Naive thymus-derived CD4-positive, alpha-beta T cell (primary cell): ENCODE results near the gene TH. TPM values are rescaled to one million over a fixed set of nuclear protein-coding genes. Genes with fewer than 3 reads are reported as not detected.

Experiments
- ATAC-seq: fragments of 150-1000 bp; cut with Tn5 transposase; 2 replicates; pipeline ENCODE4 v1.10.0; 2021; ENCODE audit warnings: mild to moderate bottlenecking, moderate library complexity
- CTCF ChIA-PET: fragments of 350-600 bp; sonication (Branson Sonifier 250); formaldehyde crosslinking; loops from one replicate; lab custom pipeline; 2021; ENCODE audit warnings: antibody characterized with exemption; lab: Charles Lee
- POLR2A ChIA-PET: fragments of 350-600 bp; sonication (Branson Sonifier 250); formaldehyde crosslinking; loops from one replicate; lab custom pipeline; 2021; ENCODE audit warnings: antibody characterized with exemption, inconsistent platforms; lab: Charles Lee
- DNase-seq, 9 donors: peaks; one replicate each; pipeline versions ENCODE4 v3.0.0 to v3.0.0-alpha.2; 2020 to 2022; ENCODE audit warnings: mixed read lengths in 1 of 9
- H3K27ac ChIP-seq: one replicate; pipeline ENCODE4 v1.7.0; 2013; ENCODE audit warnings: mild to moderate bottlenecking, low read depth, low read length, moderate library complexity
- H3K27me3 ChIP-seq, 2 donors: one replicate each; pipeline ENCODE4 v1.7.0; 2013; ENCODE audit warnings: low read length in 2 of 2, mild to moderate bottlenecking in 2 of 2, moderate library complexity in 2 of 2; ENCODE audit not compliant: control insufficient read depth in 2 of 2, insufficient read depth in 2 of 2
- H3K36me3 ChIP-seq, 3 experiments: 1 replicate in 2 of 3; 2 replicates in 1 of 3; pipeline ENCODE4 v1.7.0; 2013; ENCODE audit warnings: low read length in 3 of 3, mild to moderate bottlenecking in 3 of 3, moderate library complexity in 1 of 3; ENCODE audit not compliant: insufficient read depth in 3 of 3, control insufficient read depth in 2 of 3
- H3K4me1 ChIP-seq, 2 donors: one replicate each; pipeline ENCODE4 v1.7.0; 2013; ENCODE audit warnings: low read length in 2 of 2, mild to moderate bottlenecking in 2 of 2, moderate library complexity in 1 of 2; ENCODE audit not compliant: control insufficient read depth in 2 of 2, insufficient read depth in 2 of 2
- H3K4me3 ChIP-seq: 2 replicates; pipeline ENCODE4 v1.7.0; 2013; ENCODE audit warnings: mild to moderate bottlenecking, low read length
- H3K9me3 ChIP-seq, 3 experiments: 1 replicate in 2 of 3; 2 replicates in 1 of 3; pipeline ENCODE4 v1.7.0; 2013; ENCODE audit warnings: low read length in 3 of 3; ENCODE audit not compliant: control insufficient read depth in 2 of 3
- H3K27ac Mint-ChIP-seq, 9 donors: one replicate each; pipeline ENCODE4 v1.8.0; 2020 to 2022; ENCODE audit warnings: mixed read lengths in 9 of 9, mild to moderate bottlenecking in 8 of 9, moderate library complexity in 5 of 9, inconsistent platforms in 2 of 9
- H3K27me3 Mint-ChIP-seq, 5 donors: one replicate each; pipeline ENCODE4 v1.8.0; 2021 to 2022; ENCODE audit warnings: mixed read lengths in 5 of 5, mild to moderate bottlenecking in 1 of 5
- H3K36me3 Mint-ChIP-seq, 5 donors: one replicate each; pipeline ENCODE4 v1.8.0; 2020 to 2022; ENCODE audit warnings: mixed read lengths in 5 of 5, mild to moderate bottlenecking in 3 of 5, inconsistent platforms in 1 of 5
- H3K4me1 Mint-ChIP-seq, 7 donors: one replicate each; pipeline ENCODE4 v1.8.0; 2020 to 2022; ENCODE audit warnings: mixed read lengths in 7 of 7, mild to moderate bottlenecking in 3 of 7, inconsistent platforms in 1 of 7
- H3K4me3 Mint-ChIP-seq, 10 donors: one replicate each; pipeline ENCODE4 v1.8.0; 2020 to 2022; ENCODE audit warnings: mild to moderate bottlenecking in 10 of 10, mixed read lengths in 10 of 10, moderate library complexity in 6 of 10, inconsistent platforms in 2 of 10
- H3K9me3 Mint-ChIP-seq, 11 donors: one replicate each; pipeline ENCODE4 v1.8.0; 2020 to 2022; ENCODE audit warnings: mixed read lengths in 11 of 11, mild to moderate bottlenecking in 4 of 11, inconsistent platforms in 1 of 11, moderate library complexity in 1 of 11
- intact Hi-C, 2 donors: fragments of 100-400 bp; cut with micrococcal nuclease; formaldehyde crosslinking; loops; one replicate each; pipeline ENCODE4 v1.15.1; 2023
- polyA plus RNA-seq, 2 donors: library from polyadenylated mRNA; unstranded; fragments of 300-500 nt; fragmentation: Illumina TruSeq; gene quantifications; one replicate each; pipeline ENCODE4 v1.2.3, GENCODE V29; 2021
- total RNA-seq, 6 experiments: library from RNA in 5 of 6; stranded (reverse) in 5 of 6; gene quantifications; 1 replicate in 5 of 6; 2 replicates in 1 of 6; pipeline ENCODE4 v1.2.3 and lab custom pipeline; 2021 to 2026

Gene TH
- total and polyA plus RNA-seq, 7 experiments from 2014 or later, result not detected

DNA sequence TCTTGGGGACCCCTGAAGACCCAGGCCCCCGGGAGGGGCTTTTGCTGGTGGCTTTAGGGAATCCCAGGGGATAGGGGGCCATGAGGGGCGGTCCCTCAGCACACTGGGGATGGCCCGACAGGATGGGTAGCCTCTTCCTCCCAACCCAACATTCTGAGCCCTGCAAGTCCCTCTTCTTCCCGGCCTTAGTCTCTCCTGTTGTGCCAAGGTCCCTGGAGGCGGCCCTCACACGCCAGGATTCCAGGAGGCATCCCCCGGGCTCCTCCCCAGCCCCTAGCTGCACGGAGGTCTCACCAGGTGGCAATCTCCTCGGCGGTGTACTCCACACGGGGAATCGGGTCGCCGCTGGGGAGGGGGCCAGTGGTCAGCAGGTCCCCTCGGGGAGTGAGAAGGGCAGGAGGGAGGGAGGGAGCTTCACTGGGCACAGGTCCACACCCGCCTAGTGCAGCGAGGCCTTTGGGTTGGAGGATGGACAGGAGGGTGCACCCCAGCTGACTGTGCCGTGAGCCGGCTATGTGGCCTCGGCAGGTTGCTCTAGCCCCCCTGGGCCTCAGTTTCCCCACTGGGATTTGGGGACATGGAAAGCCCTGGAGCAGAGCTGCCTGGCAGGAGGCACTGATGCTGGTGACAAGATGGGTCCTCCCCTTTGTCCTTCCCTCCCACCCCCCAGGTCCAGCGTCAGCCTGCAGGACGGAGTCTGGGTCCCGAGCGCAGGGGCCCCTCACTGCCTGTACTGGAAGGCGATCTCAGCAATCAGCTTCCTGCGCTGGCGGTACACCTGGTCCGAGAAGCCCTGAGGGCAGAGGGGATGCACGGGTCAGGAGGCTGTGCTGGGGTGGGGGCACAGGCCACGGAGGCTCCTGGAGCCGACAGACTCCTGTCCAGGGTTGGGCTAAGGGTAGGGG, 4.2 kb downstream of the TH start:
- CTCF ChIA-PET, result interaction anchor here (2.0 kb wide), 1 partner anchor 253 kb away, joined by 15 read pairs; no protein-coding TSS in a partner anchor
- POLR2A ChIA-PET, result no interaction called here
- no peak for DNase-seq
- no peaks in the 10 kb centered on the region for H3K36me3 Mint-ChIP-seq
- H3K36me3 ChIP-seq, result no peaks in the 10 kb centered on the region
- no peaks in the 10 kb centered on the region for H3K9me3 Mint-ChIP-seq
- H3K27me3 ChIP-seq, result no peaks in the 10 kb centered on the region
- H3K27ac ChIP-seq, result no peak overlapping the region
- no peaks in the 10 kb centered on the region for H3K4me1 ChIP-seq
- H3K27ac Mint-ChIP-seq, result peak overlapping the region in 1 of 9 donors; percentile 36
- no peak for ATAC-seq
- no peak overlapping the region for H3K4me3 Mint-ChIP-seq
- no peaks in the 10 kb centered on the region for H3K4me1 Mint-ChIP-seq
- H3K4me3 ChIP-seq, result no peak overlapping the region
- no peaks in the 10 kb centered on the region for H3K9me3 ChIP-seq
- H3K27me3 Mint-ChIP-seq, result peaks cover 0 to 8% (median 0%) of the 10 kb centered on the region in 5 donors
- intact Hi-C loops, result no loop called here

DNA sequence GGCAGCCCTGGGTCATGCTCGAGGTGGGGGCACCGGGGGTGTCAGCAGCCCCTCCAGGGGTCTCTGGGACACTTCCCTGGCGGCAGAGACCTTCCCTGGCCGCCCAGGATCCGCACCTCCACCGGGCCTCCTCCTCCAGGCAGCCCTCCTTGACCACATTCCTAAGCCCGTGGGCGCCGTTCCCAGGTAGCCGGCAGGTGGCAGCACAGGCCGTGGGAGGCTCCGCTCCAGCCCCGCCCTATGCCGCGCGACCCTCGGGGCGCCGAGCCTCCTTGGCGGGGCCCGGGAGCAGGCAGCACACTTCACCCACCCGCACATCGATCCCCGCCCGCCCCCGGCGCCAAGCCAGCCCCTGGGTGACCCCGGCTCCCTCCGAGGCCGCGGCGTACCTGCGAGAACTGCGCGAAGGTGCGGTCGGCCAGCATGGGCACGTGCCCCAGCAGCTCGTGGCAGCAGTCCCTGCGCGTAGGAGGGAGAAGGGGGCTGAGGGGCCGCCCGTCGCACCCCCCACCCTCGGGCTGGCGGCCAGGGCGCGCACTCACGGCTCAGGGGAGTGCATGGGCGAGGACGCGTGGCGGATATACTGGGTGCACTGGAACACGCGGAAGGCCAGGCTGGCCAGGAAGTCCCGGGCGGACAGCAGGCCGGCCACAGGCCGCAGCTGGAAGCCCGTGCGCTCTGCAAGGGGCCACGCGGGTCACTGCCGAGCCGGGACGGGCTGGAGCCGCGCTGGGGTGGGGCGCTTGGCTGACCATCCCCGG, 5.3 kb downstream of the TH start:
- CTCF ChIA-PET, result interaction anchor here (1.4 to 2.0 kb wide), 3 partner anchors 140 to 254 kb away, joined by 3 to 15 read pairs (median 9); no protein-coding TSS in a partner anchor
- no peak overlapping the region for H3K27ac Mint-ChIP-seq
- H3K27ac ChIP-seq, result no peak overlapping the region
- H3K4me1 ChIP-seq, result no peaks in the 10 kb centered on the region
- H3K4me3 Mint-ChIP-seq, result peak overlapping the region in 1 of 10 donors; percentile 19
- no peaks in the 10 kb centered on the region for H3K36me3 Mint-ChIP-seq
- H3K36me3 ChIP-seq, result no peaks in the 10 kb centered on the region
- no peak overlapping the region for H3K4me3 ChIP-seq
- POLR2A ChIA-PET, result no interaction called here
- H3K9me3 Mint-ChIP-seq, result no peaks in the 10 kb centered on the region
- H3K4me1 Mint-ChIP-seq, result no peaks in the 10 kb centered on the region
- peaks cover 0 to 8% (median 0%) of the 10 kb centered on the region in 5 donors for H3K27me3 Mint-ChIP-seq
- DNase-seq (peak in 7 of 9 donors; percentile 34 to 45 (median 38)), ATAC-seq (peak; percentile 59)
- H3K9me3 ChIP-seq, result no peaks in the 10 kb centered on the region
- intact Hi-C loops, result loop anchor here in 1 of 2 donors (1.0 kb wide), 2 partner anchors 133 to 254 kb away; no protein-coding TSS in a partner anchor
- no peaks in the 10 kb centered on the region for H3K27me3 ChIP-seq

DNA sequence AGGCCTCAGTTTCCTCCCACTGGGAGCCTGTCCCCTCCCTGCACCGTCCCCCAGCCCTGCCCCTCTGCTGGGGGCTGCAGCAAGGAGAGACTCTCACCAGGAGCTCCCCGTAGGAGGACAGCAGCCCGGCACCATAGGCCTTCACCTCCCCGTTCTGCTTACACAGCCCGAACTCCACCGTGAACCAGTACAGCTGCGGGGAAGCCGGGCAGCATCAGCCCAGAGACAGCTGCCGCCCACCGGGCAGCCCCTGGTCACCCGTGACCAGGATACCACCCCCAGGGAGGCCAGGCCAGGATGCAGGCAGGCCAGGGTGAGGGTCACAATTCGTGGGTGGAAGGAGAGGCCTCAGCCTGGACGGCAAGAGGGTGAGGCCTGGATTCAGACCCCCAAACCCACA, 6.0 kb downstream of the TH start:
- intact Hi-C loops, result no loop called here
- Mint-ChIP-seq H3K9me3 (no peaks in the 10 kb centered on the region), H3K27ac (no peak overlapping the region), H3K36me3 (no peaks in the 10 kb centered on the region), H3K27me3 (peaks cover 0 to 8% (median 0%) of the 10 kb centered on the region in 5 donors), H3K4me3 (peak overlapping the region in 1 of 10 donors; percentile 14), H3K4me1 (no peaks in the 10 kb centered on the region)
- H3K4me3 ChIP-seq, result no peak overlapping the region
- no peaks in the 10 kb centered on the region for H3K36me3 ChIP-seq
- H3K27ac ChIP-seq, result no peak overlapping the region
- H3K9me3 ChIP-seq, result no peaks in the 10 kb centered on the region
- no peaks in the 10 kb centered on the region for H3K27me3 ChIP-seq
- ChIA-PET POLR2A (no interaction called here), CTCF (interaction anchor here (0.7 to 1.8 kb wide), 3 partner anchors 140 to 365 kb away, joined by 3 to 9 read pairs (median 3); no protein-coding TSS in a partner anchor)
- no peak for ATAC-seq
- H3K4me1 ChIP-seq, result no peaks in the 10 kb centered on the region
- DNase-seq, result no peak

DNA sequence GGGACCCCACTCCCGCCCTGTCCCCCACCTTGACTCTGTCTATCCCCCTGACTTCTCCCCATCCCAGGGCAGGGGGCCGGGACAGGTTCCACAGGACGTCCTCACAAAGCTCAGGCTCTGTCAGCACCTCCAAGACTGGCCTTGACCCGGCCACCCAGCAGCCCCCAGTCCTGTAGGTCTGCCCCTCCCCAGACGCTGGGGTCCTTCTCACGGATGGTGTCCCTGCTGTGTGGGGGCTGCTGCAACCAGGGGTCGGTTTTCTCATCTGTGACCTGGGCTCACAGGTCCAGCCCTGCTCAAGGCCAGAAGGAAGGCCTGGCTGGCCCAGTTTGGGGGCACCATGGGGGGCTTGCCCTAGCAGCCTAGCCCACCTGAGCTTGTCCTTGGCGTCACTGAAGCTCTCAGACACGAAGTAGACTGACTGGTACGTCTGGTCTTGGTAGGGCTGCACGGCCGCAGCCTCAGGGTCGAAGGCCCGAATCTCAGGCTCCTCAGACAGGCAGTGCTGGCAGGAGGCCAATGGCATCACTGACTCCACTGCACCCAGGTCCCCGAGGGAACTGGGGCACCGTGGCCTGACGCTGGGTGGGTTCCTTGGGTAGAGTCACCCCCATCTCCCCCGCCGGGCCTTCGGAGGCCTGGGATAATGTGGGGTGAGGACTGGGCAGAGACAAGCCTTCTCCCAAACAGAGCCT, 6.6 kb downstream of the TH start:
- DNase-seq (no peak), ATAC-seq (no peak)
- Histone ChIP-seq H3K4me1 (no peaks in the 10 kb centered on the region), H3K4me3 (no peak overlapping the region), H3K27me3 (no peaks in the 10 kb centered on the region), H3K27ac (no peak overlapping the region), H3K9me3 (no peaks in the 10 kb centered on the region), H3K36me3 (no peaks in the 10 kb centered on the region)
- Mint-ChIP-seq H3K9me3 (no peaks in the 10 kb centered on the region), H3K36me3 (no peaks in the 10 kb centered on the region), H3K4me1 (no peaks in the 10 kb centered on the region), H3K27me3 (peaks cover 0 to 8% (median 0%) of the 10 kb centered on the region in 5 donors), H3K27ac (no peak overlapping the region), H3K4me3 (peak overlapping the region in 1 of 10 donors; percentile 14)
- POLR2A ChIA-PET, result no interaction called here
- intact Hi-C loops, result no loop called here
- CTCF ChIA-PET, result interaction anchor here (0.7 to 2.3 kb wide), 5 partner anchors 11 to 366 kb away, joined by 3 to 9 read pairs (median 3); no protein-coding TSS in a partner anchor

DNA sequence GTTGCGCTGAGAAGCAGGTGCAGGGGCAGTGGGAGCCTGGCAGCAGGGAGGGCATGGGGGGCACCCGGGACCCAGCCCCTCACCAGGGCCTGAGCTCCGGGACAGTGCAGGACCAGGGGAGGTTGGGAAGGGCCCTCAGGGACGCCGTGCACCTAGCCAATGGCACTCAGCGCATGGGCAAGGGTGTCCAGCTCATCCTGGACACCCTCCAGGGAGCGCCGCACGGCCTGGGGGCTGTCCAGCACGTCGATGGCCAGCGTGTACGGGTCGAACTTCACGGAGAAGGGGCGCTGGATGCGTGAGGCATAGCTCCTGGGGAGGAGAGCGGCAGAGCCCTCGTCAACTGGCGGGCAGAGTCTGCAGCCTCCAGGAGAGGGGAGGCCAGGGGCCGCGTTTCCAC, 7.5 kb downstream of the TH start:
- Histone ChIP-seq H3K27me3 (no peaks in the 10 kb centered on the region), H3K27ac (no peak overlapping the region), H3K36me3 (no peaks in the 10 kb centered on the region), H3K4me1 (no peaks in the 10 kb centered on the region), H3K4me3 (no peak overlapping the region), H3K9me3 (no peaks in the 10 kb centered on the region)
- Mint-ChIP-seq H3K4me3 (no peak overlapping the region), H3K27ac (no peak overlapping the region), H3K4me1 (no peaks in the 10 kb centered on the region), H3K27me3 (peaks cover 0 to 8% (median 0%) of the 10 kb centered on the region in 5 donors), H3K9me3 (no peaks in the 10 kb centered on the region), H3K36me3 (no peaks in the 10 kb centered on the region)
- intact Hi-C loops, result no loop called here
- ATAC-seq (no peak), DNase-seq (no peak)
- CTCF ChIA-PET, result interaction anchor here (1.5 to 2.3 kb wide), 3 partner anchors 10 to 256 kb away, joined by 3 to 6 read pairs (median 4); no protein-coding TSS in a partner anchor
- POLR2A ChIA-PET, result no interaction called here

DNA sequence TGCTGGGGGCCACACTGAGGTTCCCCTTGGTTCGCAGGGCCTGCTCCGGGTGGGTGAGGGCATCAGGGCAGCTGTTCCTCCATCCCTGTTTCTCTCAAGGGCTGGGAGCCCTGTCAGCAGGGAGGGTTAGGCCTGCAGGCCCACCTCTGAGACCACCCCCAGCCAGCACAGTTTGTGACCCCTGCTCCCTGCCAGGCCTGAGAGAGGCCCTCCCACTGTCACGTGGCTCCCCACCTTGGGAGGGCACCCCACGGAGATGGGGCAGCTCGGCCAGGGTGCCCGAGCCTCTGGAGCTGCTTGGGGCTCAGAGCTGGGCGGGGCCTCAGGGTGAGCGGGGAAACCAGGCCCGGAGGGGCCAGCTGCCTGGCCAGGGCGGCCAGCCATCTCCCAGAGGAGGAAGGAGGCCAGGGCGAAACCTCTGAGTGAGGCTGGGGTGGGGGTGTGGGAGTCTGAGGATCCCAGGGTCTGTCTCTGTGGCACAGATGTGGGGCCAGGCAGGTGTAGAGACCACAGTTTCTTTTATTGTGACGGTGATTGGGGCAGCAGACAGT, 8.1 kb downstream of the TH start:
- no peaks in the 10 kb centered on the region for H3K4me1 ChIP-seq
- DNase-seq (no peak), ATAC-seq (no peak)
- no peaks in the 10 kb centered on the region for H3K27me3 ChIP-seq
- POLR2A ChIA-PET, result no interaction called here
- CTCF ChIA-PET, result interaction anchor here (1.5 to 2.3 kb wide), 3 partner anchors 10 to 256 kb away, joined by 3 to 6 read pairs (median 4); no protein-coding TSS in a partner anchor
- Mint-ChIP-seq H3K36me3 (no peaks in the 10 kb centered on the region), H3K27ac (no peak overlapping the region), H3K27me3 (peaks cover 0 to 8% (median 0%) of the 10 kb centered on the region in 5 donors), H3K9me3 (no peaks in the 10 kb centered on the region), H3K4me1 (no peaks in the 10 kb centered on the region), H3K4me3 (no peak overlapping the region)
- intact Hi-C loops, result no loop called here
- H3K4me3 ChIP-seq, result no peak overlapping the region
- H3K9me3 ChIP-seq, result no peaks in the 10 kb centered on the region
- no peaks in the 10 kb centered on the region for H3K36me3 ChIP-seq
- H3K27ac ChIP-seq, result no peak overlapping the region
